Measurements from ENCODE around the gene SFXN3.

SFXN3 gene

GRCh38 chr10:101000915-101001658, 29.9 kb upstream of the SFXN3 start:
- no peaks in the 10 kb centered on the region for H3K27me3 ChIP-seq (ENCODE audit: insufficient read depth, low read length)
- no peak overlapping the region for H3K4me2 ChIP-seq (ENCODE audit: low read length)

GRCh38 chr10:101001659-101002035, 29.4 kb upstream of the SFXN3 start:
- H3K9me2 ChIP-seq (ENCODE audit: low read depth, low read length): no peaks in the 10 kb centered on the region
- no peak overlapping the region for H2AFZ ChIP-seq (ENCODE audit: low read length)
- H3K4me2 ChIP-seq (ENCODE audit: low read length): no peak overlapping the region
- H3K79me2 ChIP-seq (ENCODE audit: insufficient read depth, low read length): no peaks in the 10 kb centered on the region
- H3K9me3 ChIP-seq (ENCODE audit: low read length): no peaks in the 10 kb centered on the region
- H3F3A ChIP-seq (ENCODE audit: insufficient read depth, low read length): no peaks in the 10 kb centered on the region; the same call in 1 of the 2 replicates
- H3K36me3 ChIP-seq (ENCODE audit: insufficient read depth, low read length): no peaks in the 10 kb centered on the region
- no peaks in the 10 kb centered on the region for H3K27me3 ChIP-seq (ENCODE audit: insufficient read depth, low read length)
- peaks cover 14% of the 10 kb centered on the region for H3K4me1 ChIP-seq (ENCODE audit: insufficient read depth, low read length, severe bottlenecking)
- TF ChIP-seq CTCF (IDR thresholded peaks at IDR 0.05; ENCODE audit: low read length): no peak
- no peak for TF ChIP-seq EZH2 (IDR thresholded peaks at IDR 0.05; ENCODE audit: borderline replicate concordance, low read length)
- no peaks in the 10 kb centered on the region for H4K20me1 ChIP-seq (ENCODE audit: insufficient read depth, low read length)
- H3K9ac ChIP-seq (ENCODE audit: low read length): no peak overlapping the region
- H3K27ac ChIP-seq (ENCODE audit: low read depth, low read length, poor library complexity, severe bottlenecking): no peak overlapping the region
- H3K4me3 ChIP-seq (ENCODE audit: low read depth, low read length, poor library complexity, severe bottlenecking): no peak overlapping the region

More at GRCh38 chr10:101000915-101001658, 29.9 kb upstream of the SFXN3 start:
- Histone ChIP-seq H2AFZ (ENCODE audit: low read length) (no peak overlapping the region), H3K36me3 (ENCODE audit: insufficient read depth, low read length) (no peaks in the 10 kb centered on the region), H3K4me1 (ENCODE audit: insufficient read depth, low read length, severe bottlenecking) (peaks cover 18% of the 10 kb centered on the region), H3K4me3 (ENCODE audit: low read depth, low read length, poor library complexity, severe bottlenecking) (no peak overlapping the region), H3K9ac (ENCODE audit: low read length) (no peak overlapping the region), H3K9me2 (ENCODE audit: low read depth, low read length) (no peaks in the 10 kb centered on the region), H3K79me2 (ENCODE audit: insufficient read depth, low read length) (no peaks in the 10 kb centered on the region), H3K27ac (ENCODE audit: low read depth, low read length, poor library complexity, severe bottlenecking) (no peak overlapping the region), H3K9me3 (ENCODE audit: low read length) (no peaks in the 10 kb centered on the region), H4K20me1 (ENCODE audit: insufficient read depth, low read length) (no peaks in the 10 kb centered on the region), H3F3A (ENCODE audit: insufficient read depth, low read length) (no peaks in the 10 kb centered on the region; the same call in 1 of the 2 replicates)
- TF ChIP-seq CTCF (IDR thresholded peaks at IDR 0.05; ENCODE audit: low read length) (no peak), EZH2 (IDR thresholded peaks at IDR 0.05; ENCODE audit: borderline replicate concordance, low read length) (no peak)

- Histone ChIP-seq H3K9me2 (ENCODE audit: low read depth, low read length) (no peaks in the 10 kb centered on the region), H3K9me3 (ENCODE audit: low read length) (no peaks in the 10 kb centered on the region), H3K4me1 (ENCODE audit: insufficient read depth, low read length, severe bottlenecking) (peaks cover 9% of the 10 kb centered on the region), H3F3A (ENCODE audit: insufficient read depth, low read length) (no peaks in the 10 kb centered on the region; the same call in 1 of the 2 replicates), H3K9ac (ENCODE audit: low read length) (no peak overlapping the region), H3K4me2 (ENCODE audit: low read length) (no peak overlapping the region), H2AFZ (ENCODE audit: low read length) (no peak overlapping the region), H3K79me2 (ENCODE audit: insufficient read depth, low read length) (no peaks in the 10 kb centered on the region), H3K36me3 (ENCODE audit: insufficient read depth, low read length) (no peaks in the 10 kb centered on the region), H4K20me1 (ENCODE audit: insufficient read depth, low read length) (no peaks in the 10 kb centered on the region), H3K4me3 (ENCODE audit: low read depth, low read length, poor library complexity, severe bottlenecking) (no peak overlapping the region), H3K27me3 (ENCODE audit: insufficient read depth, low read length) (no peaks in the 10 kb centered on the region), H3K27ac (ENCODE audit: low read depth, low read length, poor library complexity, severe bottlenecking) (no peak overlapping the region)
- TF ChIP-seq CTCF (IDR thresholded peaks at IDR 0.05; ENCODE audit: low read length) (no peak), EZH2 (IDR thresholded peaks at IDR 0.05; ENCODE audit: borderline replicate concordance, low read length) (no peak)
Measured at GRCh38 chr10:101002456-101002855, 28.6 kb upstream of the SFXN3 start.

All from OCI-LY1 (cell line).